ENCODE data around the gene DENND2A. TPM values are rescaled to one million over a fixed set of nuclear protein-coding genes. Genes with fewer than 3 reads are reported as not detected.

The DENND2A gene
- total RNA-seq (39.0 and 40.8 TPM in 2 replicates), polyA plus RNA-seq (25.8 and 30.6 TPM in 2 replicates), polyA minus RNA-seq (ENCODE audit: low replicate concordance) (53.6 and 70.6 TPM in 2 replicates)
- polyA plus RNA-seq (2012), result 30.7 and 33.8 TPM in 2 replicates

GRCh38 chr7:140640727-140641523 lies at the start of gene DENND2A:
Gene DENND2A (minus strand): TSS chr7:140640813. CDS start chr7:140602397, 38,416 bp downstream.
- Histone ChIP-seq H3K4me1 (ENCODE audit: control insufficient read depth, extremely low read depth, insufficient read depth, low read length) (peaks cover 30% of the 10 kb centered on the region), H4K20me1 (ENCODE audit: control insufficient read depth, extremely low read depth, insufficient read depth, low read length) (no peaks in the 10 kb centered on the region), H3K9ac (ENCODE audit: insufficient read depth, low read length) (peak within 1 kb of the TSS; percentile 98), H3K4me2 (ENCODE audit: extremely low read depth, insufficient read depth, low read length) (peak within 1 kb of the TSS; percentile 91), H3K36me3 (ENCODE audit: control insufficient read depth, insufficient read depth, low read length) (no peaks in the 10 kb centered on the region), H3K79me2 (ENCODE audit: control insufficient read depth, insufficient read depth, low read length) (peaks cover 17% of the 10 kb centered on the region), H3K4me3 (replicated peaks in 1 of 4; ENCODE audit: control extremely low read depth in 1 of 4, insufficient read depth in 1 of 4, low read depth in 3 of 4, low read length in 4 of 4) (peak within 1 kb of the TSS; percentile 73 to 92 (median 86)), H3K9me3 (ENCODE audit: control insufficient read depth, insufficient read depth, low read depth, low read length) (no peaks in the 10 kb centered on the region), H3K27me3 (ENCODE audit: control insufficient read depth, insufficient read depth, low read length) (no peaks in the 10 kb centered on the region), H2AFZ (ENCODE audit: low read length) (peak within 1 kb of the TSS; percentile 41), H3K27ac (ENCODE audit: insufficient read depth, low read length) (peak within 1 kb of the TSS; percentile 94)
- peak; percentile 70 to 75 for DNase-seq (ENCODE audit: low read depth in 2 of 2)
- no peak for TF ChIP-seq EZH2 (IDR thresholded peaks at IDR 0.05; ENCODE audit: low read length, missing control alignments)
- no peak for TF ChIP-seq CTCF (conservative IDR thresholded peaks at IDR 0.05 in 1 of 2, IDR thresholded peaks at IDR 0.05 in 1 of 2; ENCODE audit: low read depth in 1 of 2, low read length in 2 of 2)

- Histone ChIP-seq H3K36me3 (ENCODE audit: control insufficient read depth, insufficient read depth, low read length) (no peaks in the 10 kb centered on the region), H3K9me3 (ENCODE audit: control insufficient read depth, insufficient read depth, low read depth, low read length) (no peaks in the 10 kb centered on the region), H3K4me1 (ENCODE audit: control insufficient read depth, extremely low read depth, insufficient read depth, low read length) (no peaks in the 10 kb centered on the region), H3K79me2 (ENCODE audit: control insufficient read depth, insufficient read depth, low read length) (no peaks in the 10 kb centered on the region), H3K4me3 (replicated peaks in 1 of 4; ENCODE audit: control extremely low read depth in 1 of 4, insufficient read depth in 1 of 4, low read depth in 3 of 4, low read length in 4 of 4) (no peak overlapping the region), H4K20me1 (ENCODE audit: control insufficient read depth, extremely low read depth, insufficient read depth, low read length) (no peaks in the 10 kb centered on the region), H2AFZ (ENCODE audit: low read length) (no peak overlapping the region), H3K4me2 (ENCODE audit: extremely low read depth, insufficient read depth, low read length) (no peak overlapping the region), H3K27ac (ENCODE audit: insufficient read depth, low read length) (no peak overlapping the region), H3K9ac (ENCODE audit: insufficient read depth, low read length) (no peak overlapping the region), H3K27me3 (ENCODE audit: control insufficient read depth, insufficient read depth, low read length) (no peaks in the 10 kb centered on the region)
- TF ChIP-seq CTCF (conservative IDR thresholded peaks at IDR 0.05 in 1 of 2, IDR thresholded peaks at IDR 0.05 in 1 of 2; ENCODE audit: low read depth in 1 of 2, low read length in 2 of 2) (no peak), EZH2 (IDR thresholded peaks at IDR 0.05; ENCODE audit: low read length, missing control alignments) (no peak)
- DNase-seq (ENCODE audit: low read depth in 2 of 2), result no peak
Observed at GRCh38 chr7:140689199-140690152, 48.9 kb upstream of the DENND2A start.

DNA sequence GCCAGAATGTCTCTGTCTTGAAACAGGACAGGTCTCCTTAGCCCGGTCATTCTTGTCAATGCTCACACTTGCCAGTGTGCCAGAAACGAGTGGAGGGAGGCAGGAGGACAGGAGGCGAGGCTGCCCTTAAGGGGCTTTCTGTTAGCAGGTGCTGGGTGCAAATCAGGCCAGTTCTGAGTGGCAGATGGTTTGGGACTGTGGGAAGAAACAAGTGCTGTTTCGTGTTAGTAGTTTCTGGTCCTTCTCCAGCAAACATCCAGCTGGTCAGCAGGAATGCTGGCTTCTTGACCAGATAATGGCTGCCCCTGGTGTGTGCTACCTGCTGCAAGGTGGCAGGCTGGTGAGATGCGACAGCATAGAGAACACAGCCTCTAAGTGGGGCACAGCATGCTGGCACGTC lies 47.7 kb upstream of the DENND2A start:
- no peaks in the 10 kb centered on the region for H3K9me3 ChIP-seq (ENCODE audit: control insufficient read depth, insufficient read depth, low read depth, low read length)
- H4K20me1 ChIP-seq (ENCODE audit: control insufficient read depth, extremely low read depth, insufficient read depth, low read length), result no peaks in the 10 kb centered on the region
- H3K36me3 ChIP-seq (ENCODE audit: control insufficient read depth, insufficient read depth, low read length), result no peaks in the 10 kb centered on the region
- TF ChIP-seq EZH2 (IDR thresholded peaks at IDR 0.05; ENCODE audit: low read length, missing control alignments), result no peak
- no peak for TF ChIP-seq CTCF (conservative IDR thresholded peaks at IDR 0.05 in 1 of 2, IDR thresholded peaks at IDR 0.05 in 1 of 2; ENCODE audit: low read depth in 1 of 2, low read length in 2 of 2)
- no peak overlapping the region for H3K4me3 ChIP-seq (replicated peaks in 1 of 4; ENCODE audit: control extremely low read depth in 1 of 4, insufficient read depth in 1 of 4, low read depth in 3 of 4, low read length in 4 of 4)
- no peak overlapping the region for H3K9ac ChIP-seq (ENCODE audit: insufficient read depth, low read length)
- DNase-seq (ENCODE audit: low read depth in 2 of 2), result no peak
- H2AFZ ChIP-seq (ENCODE audit: low read length), result no peak overlapping the region
- H3K27me3 ChIP-seq (ENCODE audit: control insufficient read depth, insufficient read depth, low read length), result no peaks in the 10 kb centered on the region
- no peaks in the 10 kb centered on the region for H3K79me2 ChIP-seq (ENCODE audit: control insufficient read depth, insufficient read depth, low read length)
- no peak overlapping the region for H3K4me2 ChIP-seq (ENCODE audit: extremely low read depth, insufficient read depth, low read length)
- H3K27ac ChIP-seq (ENCODE audit: insufficient read depth, low read length), result no peak overlapping the region
- no peaks in the 10 kb centered on the region for H3K4me1 ChIP-seq (ENCODE audit: control insufficient read depth, extremely low read depth, insufficient read depth, low read length)

All from fibroblast of lung (primary cell).